ENCODE data around the gene CTDSP1. TPM values are rescaled to one million over a fixed set of nuclear protein-coding genes. Genes with fewer than 3 reads are reported as not detected.
A peak's percentile ranks its signal among the peaks of the same experiment; 100 is the strongest.

CTDSP1 gene
- total and polyA plus RNA-seq, 7 donors = 75.1 to 120 (median 82.6) TPM

- no peak for DNase-seq
- peaks cover 0 to 33% (median 28%) of the 10 kb centered on the region in 4 donors for H3K4me1 ChIP-seq
- H3K4me3 ChIP-seq = no peak overlapping the region
- peak overlapping the region; percentile 97 to 100 (median 100) for H3K27ac ChIP-seq
- no peaks in the 10 kb centered on the region for H3K27me3 ChIP-seq
- 61 to 73% methylated on average over 6 of the region's 6 CpGs for WGBS, 2 donors
- TF ChIP-seq POLR2A (IDR thresholded peaks at IDR 0.05) = no peak
- no peak for TF ChIP-seq EP300 (IDR thresholded peaks at IDR 0.05)
- no peak for TF ChIP-seq POLR2AphosphoS5 (IDR thresholded peaks at IDR 0.05)
- no peak for TF ChIP-seq CTCF (IDR thresholded peaks at IDR 0.05)
- H3K36me3 ChIP-seq = no peaks in the 10 kb centered on the region
- no peaks in the 10 kb centered on the region for H3K9me3 ChIP-seq
- intact Hi-C loops (cut with DNase I) = no loop called here
Measured at GRCh38 chr2:218395090-218395444, 4.6 kb upstream of the CTDSP1 start.

GRCh38 chr2:218395456-218395825 lies 4.2 kb upstream of the CTDSP1 start:
- Histone ChIP-seq H3K4me1 (peaks cover 0 to 33% (median 28%) of the 10 kb centered on the region in 4 donors), H3K36me3 (no peaks in the 10 kb centered on the region), H3K4me3 (peak overlapping the region; percentile 9 to 98 (median 94)), H3K27ac (peak overlapping the region; percentile 97 to 100 (median 100)), H3K27me3 (no peaks in the 10 kb centered on the region), H3K9me3 (no peaks in the 10 kb centered on the region)
- intact Hi-C loops (cut with DNase I) = no loop called here
- DNase-seq = peak; percentile 71
- no peak for TF ChIP-seq EP300 (IDR thresholded peaks at IDR 0.05)
- 10 to 37% methylated on average over 16 of the region's 16 CpGs for WGBS, 2 donors

DNA sequence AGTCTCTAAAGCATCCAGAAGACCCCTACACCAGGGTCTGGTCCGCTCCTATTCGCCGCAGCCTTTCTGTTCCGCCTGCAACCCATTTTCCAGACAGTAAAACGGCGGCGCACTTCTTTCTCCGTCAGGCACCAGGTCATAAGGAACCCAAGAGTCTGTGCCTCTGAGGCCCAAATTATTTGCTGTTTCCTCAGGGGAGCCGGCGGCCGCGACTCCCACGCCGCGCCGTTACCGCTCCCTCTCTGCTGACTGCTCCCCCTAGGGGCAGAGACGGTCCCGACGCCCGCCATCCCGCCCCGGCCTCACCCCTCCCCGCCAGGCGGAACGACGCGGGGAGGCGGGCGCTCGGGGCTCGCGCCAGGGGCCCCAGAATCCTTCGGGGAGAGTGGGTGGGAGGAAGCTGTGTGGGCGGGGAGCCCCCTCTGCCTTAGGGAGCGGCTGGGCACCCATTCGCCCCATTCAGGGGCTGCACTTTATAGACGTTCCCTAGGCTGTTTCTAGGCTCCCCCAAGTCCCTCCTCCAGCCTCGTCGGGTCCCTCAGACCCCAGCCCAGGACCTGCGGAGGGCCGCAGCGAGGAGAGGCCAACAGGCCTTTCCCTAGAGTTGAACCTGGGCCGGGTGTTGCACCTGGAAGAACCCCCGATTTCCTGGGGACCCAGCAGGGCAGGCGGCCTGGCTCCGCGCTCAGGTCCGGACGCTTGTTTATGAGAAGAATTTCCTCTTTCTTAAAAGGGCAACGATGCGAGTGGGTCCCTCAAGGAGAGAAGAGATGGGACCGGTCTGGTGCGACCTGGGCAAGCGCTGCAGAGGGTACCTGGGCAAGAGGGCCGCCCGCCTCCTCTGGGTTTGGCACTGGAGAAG lies 3.6 kb upstream of the CTDSP1 start:
- intact Hi-C loops (cut with DNase I) = loop anchor here (1.0 to 2.0 kb wide), 4 partner anchors 27 to 123 kb away; partner anchors contain the start of gene TMBIM1
- TF ChIP-seq POLR2AphosphoS5 (IDR thresholded peaks at IDR 0.05) (peak; percentile 78 to 92 (median 85)), CTCF (IDR thresholded peaks at IDR 0.05) (peak; percentile 89 to 97 (median 94)), EP300 (IDR thresholded peaks at IDR 0.05) (peak in 2 of 4 donors; percentile 10 to 16), POLR2A (IDR thresholded peaks at IDR 0.05) (peak; percentile 54)
- 1% methylated on average over 57 of the region's 57 CpGs for WGBS, 2 donors

DNA sequence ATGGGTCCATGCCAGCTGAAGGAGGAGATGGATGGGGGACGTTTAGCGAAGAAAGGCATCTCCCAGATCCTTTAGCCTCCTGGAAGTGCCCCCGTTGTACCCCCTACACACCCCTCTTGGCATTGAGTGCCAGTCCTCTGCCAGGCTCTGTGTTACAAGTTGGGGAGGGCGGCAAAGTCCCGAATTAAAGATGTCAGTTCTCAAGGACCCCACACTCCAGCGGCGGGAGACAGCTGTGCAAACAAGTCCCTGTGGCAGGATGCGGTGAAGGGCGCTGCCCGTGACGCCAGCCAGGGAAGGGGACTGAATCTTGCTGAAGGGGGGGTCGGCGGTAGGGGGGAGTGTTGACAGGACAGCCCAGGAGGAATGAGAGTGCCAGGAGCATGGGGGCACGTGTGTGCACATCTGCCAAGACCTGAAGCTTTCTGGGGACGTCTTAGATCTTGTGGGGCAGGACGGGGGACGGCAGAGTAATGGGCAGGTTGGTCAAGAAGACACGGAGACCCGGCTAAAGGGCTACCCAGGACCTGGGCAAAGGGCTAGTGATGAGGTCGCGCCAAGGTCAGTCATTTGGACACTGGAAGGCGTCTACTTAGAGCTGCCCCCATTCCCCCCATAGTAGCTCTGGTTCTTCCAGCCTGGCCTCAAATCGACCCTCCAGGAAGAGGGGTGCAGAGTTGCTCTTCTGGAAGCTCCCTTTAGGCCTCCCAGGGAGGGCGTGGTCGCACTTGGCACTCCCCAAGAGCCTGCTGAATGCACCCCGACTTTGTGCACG lies 2.8 kb upstream of the CTDSP1 start:
- Histone ChIP-seq H3K4me3 (peak overlapping the region; percentile 92 to 100 (median 98)), H3K36me3 (peaks cover 0 to 6% (median 2%) of the 10 kb centered on the region in 4 donors), H3K27ac (peak overlapping the region; percentile 97 to 100 (median 100)), H3K27me3 (no peaks in the 10 kb centered on the region), H3K9me3 (no peaks in the 10 kb centered on the region), H3K4me1 (peaks cover 0 to 46% (median 39%) of the 10 kb centered on the region in 4 donors)
- WGBS, 2 donors = 1% methylated on average over 27 of the region's 27 CpGs
- DNase-seq = peak; percentile 92
- intact Hi-C loops (cut with DNase I) = loop anchor here (1.0 to 2.0 kb wide), 4 partner anchors 28 to 124 kb away; partner anchors contain the start of gene TMBIM1
- TF ChIP-seq POLR2AphosphoS5 (IDR thresholded peaks at IDR 0.05) (no peak), POLR2A (IDR thresholded peaks at IDR 0.05) (no peak), EP300 (IDR thresholded peaks at IDR 0.05) (no peak), CTCF (IDR thresholded peaks at IDR 0.05) (no peak)

More for the DNA sequence above, 3.6 kb upstream of the CTDSP1 start:
- H3K27ac ChIP-seq = peak overlapping the region; percentile 97 to 100 (median 100)
- H3K4me3 ChIP-seq = peak overlapping the region; percentile 92 to 100 (median 98)
- no peaks in the 10 kb centered on the region for H3K27me3 ChIP-seq
- DNase-seq = peak; percentile 98
- H3K4me1 ChIP-seq = peaks cover 0 to 38% (median 31%) of the 10 kb centered on the region in 4 donors
- H3K36me3 ChIP-seq = no peaks in the 10 kb centered on the region
- H3K9me3 ChIP-seq = no peaks in the 10 kb centered on the region

GRCh38 chr2:218397463-218397819 lies 2.2 kb upstream of the CTDSP1 start:
- Histone ChIP-seq H3K4me3 (peak overlapping the region; percentile 92 to 100 (median 98)), H3K27me3 (no peaks in the 10 kb centered on the region), H3K4me1 (peaks cover 0 to 52% (median 45%) of the 10 kb centered on the region in 4 donors), H3K27ac (peak overlapping the region; percentile 97 to 100 (median 100)), H3K36me3 (peaks cover 0 to 12% (median 8%) of the 10 kb centered on the region in 4 donors), H3K9me3 (no peaks in the 10 kb centered on the region)
- intact Hi-C loops (cut with DNase I) = loop anchor here (2.0 kb wide), 3 partner anchors 29 to 125 kb away; partner anchors contain the start of gene TMBIM1
- no peak for DNase-seq
- WGBS, 2 donors = 2 to 4% methylated on average over 12 of the region's 12 CpGs
- TF ChIP-seq POLR2A (IDR thresholded peaks at IDR 0.05) = peak in 1 of 2 donors; percentile 43
- no peak for TF ChIP-seq CTCF (IDR thresholded peaks at IDR 0.05)
